Endothelial cell of umbilical vein (primary cell): ENCODE data around the gene HNRNPA2B1.

Source experiments
- CTCF ChIP-seq, 2 donors: IDR thresholded peaks; 1 replicate in 1 of 2; 2 replicates in 1 of 2; pipeline ENCODE4 v1.5.1; 2011; ENCODE audit warnings: low read length in 2 of 2, mild to moderate bottlenecking in 2 of 2, moderate library complexity in 2 of 2, control low read depth in 1 of 2, inconsistent platforms in 1 of 2, low read depth in 1 of 2; ENCODE audit not compliant: insufficient read depth in 1 of 2; ENCODE audit errors: extremely low read depth in 1 of 2
- EZH2 ChIP-seq: IDR thresholded peaks from 2 replicates; pipeline ENCODE4 v1.6.1; 2012; ENCODE audit warnings: borderline replicate concordance, low read depth, mild to moderate bottlenecking, moderate library complexity, low read length, inconsistent platforms; ENCODE audit not compliant: severe bottlenecking
- JUN ChIP-seq: IDR thresholded peaks from 2 replicates; pipeline ENCODE4 v1.6.1; 2011; ENCODE audit warnings: borderline replicate concordance, low read depth; ENCODE audit not compliant: insufficient read length, insufficient read depth
- MYC ChIP-seq: IDR thresholded peaks from one replicate; pipeline ENCODE4 v1.6.1; 2011; ENCODE audit warnings: mild to moderate bottlenecking, low read depth, low read length
- POLR2A ChIP-seq: IDR thresholded peaks from 2 replicates; pipeline ENCODE4 v1.6.1; 2012; ENCODE audit warnings: low read depth, mild to moderate bottlenecking, control low read depth, low read length
- POLR2AphosphoS5 ChIP-seq: IDR thresholded peaks from 2 replicates; pipeline ENCODE4 v1.6.1; 2012; ENCODE audit warnings: low read depth, mild to moderate bottlenecking, control low read depth, low read length, moderate library complexity; ENCODE audit not compliant: insufficient read depth

GRCh38 chr7:26159243-26159642 lies 41.3 kb downstream of the HNRNPA2B1 start:
- no peak for TF ChIP-seq POLR2AphosphoS5
- TF ChIP-seq CTCF (IDR thresholded peaks at IDR 0.05; ENCODE audit: extremely low read depth in 1 of 2, insufficient read depth in 1 of 2, low read depth in 1 of 2, low read length in 2 of 2), result no peak
- TF ChIP-seq EZH2, result no peak
- no peak for TF ChIP-seq JUN
- no peak for TF ChIP-seq POLR2A
- TF ChIP-seq MYC, result no peak
